B cell (primary cell): ENCODE results near the gene PTPN1. TPM values are rescaled to one million over a fixed set of nuclear protein-coding genes. Genes with fewer than 3 reads are reported as not detected.

Source experiments
- ATAC-seq: fragments of 200-7000 bp; cut with Tn5 transposase; one replicate; pipeline ENCODE4 v1.10.0; 2021; ENCODE audit warnings: low read depth, mild to moderate bottlenecking, moderate number of reproducible peaks, moderate library complexity
- CTCF ChIA-PET: fragments of 350-600 bp; sonication (Branson Sonifier 250); formaldehyde crosslinking; loops from one replicate; lab custom pipeline; 2021; ENCODE audit warnings: antibody characterized with exemption, inconsistent platforms; lab: Charles Lee
- POLR2A ChIA-PET: fragments of 350-600 bp; sonication (Branson Sonifier 250); formaldehyde crosslinking; loops from one replicate; lab custom pipeline; 2021; ENCODE audit warnings: antibody characterized with exemption; lab: Charles Lee
- DNase-seq: peaks from one replicate; pipeline ENCODE4 v3.0.0; 2013
- H2AFZ ChIP-seq: 2 replicates; pipeline ENCODE4 v1.6.1; 2012; ENCODE audit warnings: mild to moderate bottlenecking, low read depth, low read length; ENCODE audit not compliant: insufficient read depth, poor library complexity, severe bottlenecking
- H3K27ac ChIP-seq, 2 donors: 1 replicate in 1 of 2; 2 replicates in 1 of 2; pipeline ENCODE4 v1.5.1; 2012 to 2013; ENCODE audit warnings: low read length in 2 of 2, mild to moderate bottlenecking in 2 of 2, moderate library complexity in 1 of 2
- H3K27me3 ChIP-seq, 4 experiments: fragments of 200-600 bp in 1 of 4; sonication (generic) in 1 of 4; replicated peaks in 1 of 4; 1 replicate in 2 of 4; 2 replicates in 2 of 4; pipeline versions ENCODE4 v1.6.1 to v1.7.0; 2013 to 2016; ENCODE audit warnings: low read length in 3 of 4, mild to moderate bottlenecking in 2 of 4, mixed read lengths in 1 of 4, moderate library complexity in 1 of 4; ENCODE audit not compliant: insufficient read depth in 4 of 4, control insufficient read depth in 3 of 4; ENCODE audit errors: control extremely low read depth in 1 of 4
- H3K36me3 ChIP-seq, 2 experiments: replicated peaks in 1 of 2; 1 replicate in 1 of 2; 2 replicates in 1 of 2; pipeline versions ENCODE4 v1.6.1 to v1.7.1; 2013; ENCODE audit warnings: low read length in 1 of 2; ENCODE audit not compliant: insufficient read depth in 2 of 2, control insufficient read depth in 1 of 2; ENCODE audit errors: control extremely low read depth in 1 of 2, extremely low read depth in 1 of 2
- H3K4me1 ChIP-seq, 2 donors: fragments of 200-600 bp in 1 of 2; sonication (generic) in 1 of 2; 1 replicate in 1 of 2; 2 replicates in 1 of 2; pipeline versions ENCODE4 v1.5.1 to v1.6.1; 2013 to 2017; ENCODE audit warnings: low read length in 2 of 2; ENCODE audit not compliant: control insufficient read depth in 2 of 2, insufficient read depth in 2 of 2
- H3K4me2 ChIP-seq: replicated peaks from 2 replicates; pipeline ENCODE3; 2012; ENCODE audit warnings: mild to moderate bottlenecking, low read depth, low read length; ENCODE audit not compliant: poor library complexity, severe bottlenecking
- H3K4me3 ChIP-seq, 5 experiments: fragments of 200-600 bp in 1 of 5; sonication (generic) in 1 of 5; 1 replicate in 3 of 5; 2 replicates in 2 of 5; pipeline versions ENCODE4 v1.5.1 to v1.7.0; 2011 to 2016; ENCODE audit warnings: low read length in 4 of 5, mild to moderate bottlenecking in 4 of 5, low read depth in 2 of 5, control low read depth in 1 of 5, moderate library complexity in 1 of 5; ENCODE audit not compliant: insufficient read depth in 1 of 5; ENCODE audit errors: control extremely low read depth in 1 of 5, extremely low read depth in 1 of 5
- H3K79me2 ChIP-seq: fragments of 200-600 bp; sonication (generic); one replicate; pipeline ENCODE4 v1.6.0; 2016; ENCODE audit warnings: low read length; ENCODE audit not compliant: control insufficient read depth, insufficient read depth
- H3K9ac ChIP-seq: fragments of 200-600 bp; sonication (generic); 2 replicates; pipeline ENCODE4 v1.6.1; 2017; ENCODE audit warnings: mild to moderate bottlenecking, low read length, moderate library complexity
- H3K9me3 ChIP-seq, 3 donors: one replicate each; pipeline versions ENCODE4 v1.6.1 to v1.7.1; 2013; ENCODE audit warnings: low read length in 2 of 3; ENCODE audit not compliant: control insufficient read depth in 2 of 3, insufficient read depth in 1 of 3; ENCODE audit errors: control extremely low read depth in 1 of 3
- H4K20me1 ChIP-seq: 2 replicates; pipeline ENCODE4 v1.6.0; 2012; ENCODE audit warnings: mild to moderate bottlenecking, low read length; ENCODE audit not compliant: insufficient read depth, control insufficient read depth, poor library complexity, severe bottlenecking
- H3K27ac Mint-ChIP-seq: one replicate; pipeline ENCODE4 v1.8.0; 2021; ENCODE audit warnings: mixed read lengths
- H3K27me3 Mint-ChIP-seq: one replicate; pipeline ENCODE4 v1.8.0; 2021; ENCODE audit warnings: mixed read lengths
- H3K4me1 Mint-ChIP-seq: one replicate; pipeline ENCODE4 v1.8.0; 2021; ENCODE audit warnings: mixed read lengths
- H3K4me3 Mint-ChIP-seq: one replicate; pipeline ENCODE4 v1.8.0; 2021; ENCODE audit warnings: mixed read lengths
- H3K9me3 Mint-ChIP-seq: one replicate; pipeline ENCODE4 v1.8.0; 2022; ENCODE audit warnings: mixed read lengths; ENCODE audit not compliant: insufficient read depth
- EZH2 ChIP-seq: IDR thresholded peaks from 2 replicates; pipeline ENCODE4 v1.6.1; 2012; ENCODE audit warnings: borderline replicate concordance, low read depth, mild to moderate bottlenecking, moderate library complexity, low read length; ENCODE audit not compliant: insufficient read depth, poor library complexity, severe bottlenecking
- WGBS: methylation state at CpG from one replicate; pipeline ENCODE4 v1.1.5; 2013; ENCODE audit warnings: missing lambda C conversion rate; ENCODE audit not compliant: insufficient coverage; 5-methylcytosine and 5-hydroxymethylcytosine counted together
- intact Hi-C: fragments of 100-400 bp; cut with micrococcal nuclease; formaldehyde crosslinking; loops from one replicate; pipeline ENCODE4 v1.10.0; 2022
- polyA plus RNA-seq: library from polyadenylated mRNA; depleted of rRNA; stranded (reverse); fragments of >200 nt; gene quantifications from 2 replicates; pipeline ENCODE4 v1.2.3, GENCODE V29; 2012
- total RNA-seq, 2 donors: library from RNA; stranded (reverse); fragments of 120-200 nt in 1 of 2; gene quantifications; 1 replicate in 1 of 2; 2 replicates in 1 of 2; pipeline versions ENCODE4 v1.2.3 to v1.2.4, GENCODE V29; 2013 to 2022
- TF ChIP-seq, protein P1 (sequence below): fragments of 200-600 bp; IDR thresholded peaks from one replicate; pipeline ENCODE4 v1.8.0; 2022; ENCODE audit warnings: antibody characterized with exemption, mild to moderate bottlenecking

The PTPN1 gene
- total and polyA plus RNA-seq, 2 donors (not counting 1 experiment from before 2014, with no cell fraction given), result 77.4 to 134 TPM

DNA sequence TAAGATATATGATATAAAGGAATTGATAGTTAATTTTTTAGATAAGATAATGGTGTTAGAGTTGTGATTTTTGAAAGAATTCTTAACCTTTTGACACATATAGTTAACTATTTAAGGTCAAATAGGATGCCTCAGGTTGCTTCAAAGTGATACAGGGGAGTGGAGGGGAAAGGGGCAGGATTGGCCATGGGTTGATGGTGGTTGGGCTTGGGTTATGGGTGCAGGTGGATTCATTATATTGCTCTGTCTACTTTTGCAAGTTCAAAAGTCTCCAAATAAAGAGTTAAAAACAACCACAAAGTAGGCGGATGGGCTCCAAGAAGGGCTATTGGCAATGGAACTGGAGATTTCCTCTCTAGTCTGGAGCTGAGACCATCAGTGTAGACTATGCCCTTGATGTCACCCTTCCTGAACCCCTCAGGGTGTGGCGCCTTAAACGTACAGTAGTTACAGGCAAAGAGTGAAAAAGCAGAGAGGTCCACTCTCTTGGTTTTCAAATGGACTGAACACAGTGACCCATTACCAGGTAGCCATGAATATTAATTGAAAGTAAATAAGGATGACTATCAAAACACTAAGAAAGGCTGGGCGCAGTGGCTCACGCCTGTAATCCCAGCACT lies 81.2 kb downstream of the PTPN1 start:
- WGBS, result no CpG with 5 or more reads among the region's 5 CpGs

More for the DNA sequence above, 81.2 kb downstream of the PTPN1 start:
- no peak for TF ChIP-seq EZH2
- TF ChIP-seq, protein P1, sequence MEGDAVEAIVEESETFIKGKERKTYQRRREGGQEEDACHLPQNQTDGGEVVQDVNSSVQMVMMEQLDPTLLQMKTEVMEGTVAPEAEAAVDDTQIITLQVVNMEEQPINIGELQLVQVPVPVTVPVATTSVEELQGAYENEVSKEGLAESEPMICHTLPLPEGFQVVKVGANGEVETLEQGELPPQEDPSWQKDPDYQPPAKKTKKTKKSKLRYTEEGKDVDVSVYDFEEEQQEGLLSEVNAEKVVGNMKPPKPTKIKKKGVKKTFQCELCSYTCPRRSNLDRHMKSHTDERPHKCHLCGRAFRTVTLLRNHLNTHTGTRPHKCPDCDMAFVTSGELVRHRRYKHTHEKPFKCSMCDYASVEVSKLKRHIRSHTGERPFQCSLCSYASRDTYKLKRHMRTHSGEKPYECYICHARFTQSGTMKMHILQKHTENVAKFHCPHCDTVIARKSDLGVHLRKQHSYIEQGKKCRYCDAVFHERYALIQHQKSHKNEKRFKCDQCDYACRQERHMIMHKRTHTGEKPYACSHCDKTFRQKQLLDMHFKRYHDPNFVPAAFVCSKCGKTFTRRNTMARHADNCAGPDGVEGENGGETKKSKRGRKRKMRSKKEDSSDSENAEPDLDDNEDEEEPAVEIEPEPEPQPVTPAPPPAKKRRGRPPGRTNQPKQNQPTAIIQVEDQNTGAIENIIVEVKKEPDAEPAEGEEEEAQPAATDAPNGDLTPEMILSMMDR, result no peak
- H3K27ac Mint-ChIP-seq, result no peak overlapping the region
- Histone ChIP-seq H3K27ac (no peak overlapping the region), H2AFZ (no peak overlapping the region), H3K4me3 (no peak overlapping the region), H3K27me3 (no peaks in the 10 kb centered on the region), H3K4me1 (peaks cover 10 to 19% of the 10 kb centered on the region in 2 donors), H3K4me2 (no peak overlapping the region), H3K9ac (no peak overlapping the region), H3K79me2 (peaks cover 4% of the 10 kb centered on the region), H4K20me1 (peaks cover 14% of the 10 kb centered on the region), H3K36me3 (peaks cover 2 to 29% of the 10 kb centered on the region in 2 experiments), H3K9me3 (no peaks in the 10 kb centered on the region)
- ChIA-PET POLR2A (interaction anchor here (1.0 kb wide), 1 partner anchor 9 kb away, joined by 3 read pairs; no protein-coding TSS in a partner anchor), CTCF (interaction anchor here (1.3 kb wide), 1 partner anchor 403 kb away, joined by 3 read pairs; no protein-coding TSS in a partner anchor)
- ATAC-seq (no peak), DNase-seq (no peak)
- peaks cover 23% of the 10 kb centered on the region for H3K4me1 Mint-ChIP-seq
- H3K27me3 Mint-ChIP-seq, result no peaks in the 10 kb centered on the region
- H3K9me3 Mint-ChIP-seq, result no peaks in the 10 kb centered on the region
- intact Hi-C loops, result no loop called here
- no peak overlapping the region for H3K4me3 Mint-ChIP-seq
